Measurements from ENCODE around the gene EGFLAM. TPM values are rescaled to one million over a fixed set of nuclear protein-coding genes. Genes with fewer than 3 reads are reported as not detected.

Gene EGFLAM
- total RNA-seq, 1 experiment from 2014 or later: 7.4 TPM

GRCh38 chr5:38469707-38470267, 211.4 kb downstream of the EGFLAM start:
- DNase-seq (ENCODE audit: low read depth): no peak

GRCh38 chr5:38471709-38472108, 213.3 kb downstream of the EGFLAM start:
- DNase-seq (ENCODE audit: low read depth): no peak

GRCh38 chr5:38472541-38472940, 214.2 kb downstream of the EGFLAM start:
- no peak for DNase-seq (ENCODE audit: low read depth)

GRCh38 chr5:38473008-38473407, 214.6 kb downstream of the EGFLAM start:
- DNase-seq (ENCODE audit: low read depth): no peak

GRCh38 chr5:38478166-38478565, 219.8 kb downstream of the EGFLAM start:
- no peak for DNase-seq (ENCODE audit: low read depth)

GRCh38 chr5:38478878-38479277, 220.5 kb downstream of the EGFLAM start:
- no peak for DNase-seq (ENCODE audit: low read depth)

- DNase-seq (ENCODE audit: low read depth): no peak
Observed at GRCh38 chr5:38479315-38479904, 221.1 kb downstream of the EGFLAM start.

GRCh38 chr5:38483805-38484398, 225.5 kb downstream of the EGFLAM start:
- no peak for DNase-seq (ENCODE audit: low read depth)

- no peak for DNase-seq (ENCODE audit: low read depth)
Observed at GRCh38 chr5:38494175-38494574, 235.8 kb downstream of the EGFLAM start.

GRCh38 chr5:38494763-38495162, 236.4 kb downstream of the EGFLAM start:
- no peak for DNase-seq (ENCODE audit: low read depth)

- DNase-seq (ENCODE audit: low read depth): peak; percentile 7
Observed at GRCh38 chr5:38497946-38498345, 239.6 kb downstream of the EGFLAM start.

- peak; percentile 18 for DNase-seq (ENCODE audit: low read depth)
Observed at GRCh38 chr5:38500573-38501260, 242.4 kb downstream of the EGFLAM start.

GRCh38 chr5:38506302-38506701, 247.9 kb downstream of the EGFLAM start:
- no peak for DNase-seq (ENCODE audit: low read depth)

GRCh38 chr5:38509185-38509584, 250.8 kb downstream of the EGFLAM start:
- DNase-seq (ENCODE audit: low read depth): peak; percentile 45

Measured in Daoy (cell line).